Retinal pigment epithelial cell (primary cell): ENCODE data around the gene NIT2.
"Not testable (repeated sequence)": the region's sequence is repeated elsewhere in the genome, so short reads cannot be mapped to it uniquely, and the experiment has no call there.

ENCODE experiments used
- DNase-seq: peaks from one replicate; pipeline ENCODE4 v3.0.0-alpha.2; 2010; ENCODE audit warnings: low read depth
- H3K4me3 ChIP-seq: 2 replicates; pipeline ENCODE4 v1.5.1; 2011; ENCODE audit warnings: mild to moderate bottlenecking, low read length, control low read depth, moderate library complexity
- TF ChIP-seq, protein P1 (sequence below): conservative IDR thresholded peaks from 2 replicates; pipeline ENCODE4 v1.5.1; 2011; ENCODE audit warnings: low read depth, low read length, control low read depth, inconsistent platforms

NIT2 gene

DNA sequence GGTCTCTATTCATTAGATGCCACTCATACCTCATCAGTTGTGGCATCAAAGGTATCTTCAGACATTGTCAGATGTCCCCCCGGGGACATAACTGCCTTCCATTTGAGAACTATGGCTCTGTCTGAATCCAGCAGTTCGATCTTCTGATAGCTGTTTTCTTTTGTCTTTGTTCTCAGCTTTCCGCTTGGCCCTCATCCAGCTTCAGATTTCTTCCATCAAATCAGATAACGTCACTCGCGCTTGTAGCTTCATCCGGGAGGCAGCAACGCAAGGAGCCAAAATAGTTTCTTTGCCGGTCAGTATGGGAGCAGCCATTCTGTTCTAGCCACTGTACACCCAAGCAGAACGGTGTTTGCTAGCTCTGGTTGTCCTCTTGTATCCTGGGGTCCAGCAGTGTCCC lies 4.4 kb downstream of the NIT2 start:
- no peak overlapping the region for H3K4me3 ChIP-seq
- TF ChIP-seq, protein P1, sequence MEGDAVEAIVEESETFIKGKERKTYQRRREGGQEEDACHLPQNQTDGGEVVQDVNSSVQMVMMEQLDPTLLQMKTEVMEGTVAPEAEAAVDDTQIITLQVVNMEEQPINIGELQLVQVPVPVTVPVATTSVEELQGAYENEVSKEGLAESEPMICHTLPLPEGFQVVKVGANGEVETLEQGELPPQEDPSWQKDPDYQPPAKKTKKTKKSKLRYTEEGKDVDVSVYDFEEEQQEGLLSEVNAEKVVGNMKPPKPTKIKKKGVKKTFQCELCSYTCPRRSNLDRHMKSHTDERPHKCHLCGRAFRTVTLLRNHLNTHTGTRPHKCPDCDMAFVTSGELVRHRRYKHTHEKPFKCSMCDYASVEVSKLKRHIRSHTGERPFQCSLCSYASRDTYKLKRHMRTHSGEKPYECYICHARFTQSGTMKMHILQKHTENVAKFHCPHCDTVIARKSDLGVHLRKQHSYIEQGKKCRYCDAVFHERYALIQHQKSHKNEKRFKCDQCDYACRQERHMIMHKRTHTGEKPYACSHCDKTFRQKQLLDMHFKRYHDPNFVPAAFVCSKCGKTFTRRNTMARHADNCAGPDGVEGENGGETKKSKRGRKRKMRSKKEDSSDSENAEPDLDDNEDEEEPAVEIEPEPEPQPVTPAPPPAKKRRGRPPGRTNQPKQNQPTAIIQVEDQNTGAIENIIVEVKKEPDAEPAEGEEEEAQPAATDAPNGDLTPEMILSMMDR: no peak
- no peak for DNase-seq

DNA sequence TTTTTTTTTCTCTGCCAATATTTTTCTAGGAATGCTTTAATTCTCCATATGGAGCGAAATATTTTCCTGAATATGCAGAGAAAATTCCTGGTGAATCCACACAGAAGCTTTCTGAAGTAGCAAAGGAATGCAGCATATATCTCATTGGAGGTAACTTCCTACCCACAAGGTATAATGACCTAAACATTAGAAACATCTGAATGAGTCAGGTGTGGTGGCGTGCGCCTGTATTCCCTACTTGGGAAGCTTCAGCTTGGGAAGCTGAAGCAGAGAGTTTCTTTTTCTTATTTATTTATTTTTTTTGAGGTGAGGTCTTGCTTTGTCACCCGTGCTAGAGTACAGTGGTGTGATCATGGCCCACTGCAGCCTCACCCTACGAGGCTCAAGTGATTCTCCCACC lies 5.2 kb downstream of the NIT2 start:
- DNase-seq: no peak
- H3K4me3 ChIP-seq: no peak overlapping the region
- TF ChIP-seq, protein P1: no peak

DNA sequence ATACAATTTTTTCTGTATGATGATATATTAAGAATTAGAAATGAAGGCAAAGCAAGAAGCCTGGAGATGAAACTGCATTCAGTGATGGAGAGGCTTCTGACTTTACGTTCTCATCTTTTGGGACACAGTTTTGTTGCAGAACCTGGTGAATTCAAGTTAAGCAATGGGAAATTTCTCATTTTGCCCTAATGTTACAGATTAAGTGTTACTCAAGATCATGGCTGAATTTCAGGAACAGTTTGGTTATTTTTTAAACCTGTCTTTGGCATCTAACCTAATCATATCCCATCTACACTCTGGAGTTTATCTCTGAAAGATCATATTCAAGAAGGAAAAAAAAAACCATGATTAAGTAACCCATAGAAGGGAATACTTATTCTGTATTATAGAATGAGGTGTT lies 6.0 kb downstream of the NIT2 start:
- TF ChIP-seq, protein P1: no peak
- H3K4me3 ChIP-seq: no peak overlapping the region
- DNase-seq: no peak

DNA sequence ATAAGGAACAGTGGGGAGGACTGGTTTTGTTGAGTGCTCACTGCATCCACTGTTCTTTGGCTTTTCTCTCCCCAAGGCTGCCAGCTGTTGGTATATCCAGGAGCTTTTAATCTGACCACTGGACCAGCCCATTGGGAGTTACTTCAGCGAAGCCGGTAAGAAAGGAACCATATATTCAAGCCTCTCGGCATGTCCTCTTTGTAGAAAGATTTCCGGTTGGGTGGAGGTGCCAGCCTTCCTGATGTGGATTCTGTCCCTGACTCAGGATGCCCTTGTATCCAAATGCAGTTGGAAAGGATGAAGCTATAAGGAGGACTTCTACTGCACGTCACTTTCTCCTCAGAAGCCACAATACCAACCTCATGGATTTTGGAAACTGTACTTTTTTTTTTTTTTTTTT lies 14.2 kb downstream of the NIT2 start:
- H3K4me3 ChIP-seq: no peak overlapping the region
- no peak for DNase-seq
- TF ChIP-seq, protein P1: no peak

DNA sequence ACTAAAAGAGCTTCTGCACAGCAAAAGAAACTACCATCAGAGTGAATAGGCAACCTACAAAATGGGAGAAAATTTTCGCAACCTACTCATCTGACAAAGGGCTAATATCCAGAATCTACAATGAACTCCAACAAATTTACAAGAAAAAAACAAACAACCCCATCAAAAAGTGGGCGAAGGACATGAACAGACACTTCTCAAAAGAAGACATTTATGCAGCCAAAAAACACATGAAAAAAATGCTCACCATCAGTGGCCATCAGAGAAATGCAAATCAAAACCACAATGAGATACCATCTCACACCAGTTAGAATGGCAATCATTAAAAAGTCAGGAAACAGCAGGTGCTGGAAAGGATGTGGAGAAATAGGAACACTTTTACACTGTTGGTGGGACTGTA lies 17.2 kb downstream of the NIT2 start:
- DNase-seq, H3K4me3 ChIP-seq: not testable (repeated sequence)

DNA sequence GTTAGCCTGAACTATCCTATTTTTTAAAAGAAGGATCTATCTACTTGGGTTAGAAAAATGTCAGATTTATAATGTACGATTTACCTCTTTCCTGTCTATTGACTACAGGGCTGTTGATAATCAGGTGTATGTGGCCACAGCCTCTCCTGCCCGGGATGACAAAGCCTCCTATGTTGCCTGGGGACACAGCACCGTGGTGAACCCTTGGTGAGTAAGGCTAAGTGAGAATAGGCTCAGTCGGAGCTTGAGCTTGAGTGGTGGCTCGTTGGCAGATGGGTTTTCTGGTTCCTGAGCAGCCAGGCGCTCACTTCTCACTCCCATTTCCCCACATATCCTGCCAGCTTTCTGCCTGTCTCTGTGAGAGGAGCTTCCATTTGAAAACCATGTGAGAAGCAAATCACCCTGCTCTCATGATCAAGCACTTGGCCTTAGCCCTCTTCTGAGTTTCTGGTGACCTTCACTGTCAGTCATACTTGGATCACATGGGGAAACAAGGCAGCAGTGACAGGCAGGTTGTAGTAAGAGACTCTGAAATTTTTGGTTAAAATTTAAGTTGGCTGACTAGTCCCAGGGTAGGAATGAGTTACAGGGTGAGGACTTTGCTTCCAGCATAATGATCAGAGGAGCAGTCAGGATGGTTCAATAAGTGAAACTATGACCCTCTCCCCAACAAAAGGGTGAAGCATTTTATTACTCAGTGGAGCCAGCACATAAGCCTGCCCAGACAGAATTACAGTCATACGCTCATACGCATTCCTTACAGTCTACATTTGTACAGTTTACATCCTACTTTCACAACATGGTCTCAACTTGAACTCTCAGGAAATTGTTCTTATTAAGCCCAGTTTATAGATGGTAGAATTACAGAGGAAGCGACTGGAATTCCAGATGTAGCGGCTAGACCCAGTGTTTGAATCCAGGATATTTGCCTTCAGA lies 18.0 kb downstream of the NIT2 start:
- no peak overlapping the region for H3K4me3 ChIP-seq

DNA sequence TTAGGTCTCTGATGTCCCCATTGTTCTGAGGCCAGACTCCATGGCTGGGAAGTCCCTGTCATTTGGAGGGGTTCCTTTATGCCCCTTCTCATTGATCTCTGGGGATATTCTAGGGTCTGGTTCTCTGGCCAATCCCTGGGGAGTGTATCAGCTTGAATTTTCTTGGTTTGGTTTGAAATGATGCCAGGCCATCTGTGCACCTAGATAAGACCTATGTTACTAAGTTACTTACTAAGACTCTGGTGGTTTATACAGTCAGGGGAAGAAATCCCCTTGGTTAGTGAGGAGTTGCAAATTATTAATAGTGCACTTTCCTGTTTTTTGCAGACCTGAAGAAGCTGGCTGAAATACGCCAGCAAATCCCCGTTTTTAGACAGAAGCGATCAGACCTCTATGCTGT lies 20.3 kb downstream of the NIT2 start:
- no peak for DNase-seq
- no peak overlapping the region for H3K4me3 ChIP-seq
- TF ChIP-seq, protein P1: no peak

More for the DNA sequence above, 18.0 kb downstream of the NIT2 start:
- TF ChIP-seq, protein P1: no peak
- no peak for DNase-seq
